Measurements from ENCODE around the gene FOXP1.

GRCh38 chr3:71142441-71143161 is 440.9 kb downstream of the FOXP1 start:
- TF ChIP-seq CTCF (IDR thresholded peaks at IDR 0.05) = no peak
- no peak for TF ChIP-seq POLR2A (IDR thresholded peaks at IDR 0.05)
